GM10847 (cell line): ENCODE measurements around the gene KRT17.

Source experiments
- POLR2A ChIP-seq: IDR thresholded peaks from 2 replicates; pipeline ENCODE4 v1.6.1; 2011; ENCODE audit not compliant: insufficient read length; ENCODE audit errors: extremely low read depth

The KRT17 gene

DNA sequence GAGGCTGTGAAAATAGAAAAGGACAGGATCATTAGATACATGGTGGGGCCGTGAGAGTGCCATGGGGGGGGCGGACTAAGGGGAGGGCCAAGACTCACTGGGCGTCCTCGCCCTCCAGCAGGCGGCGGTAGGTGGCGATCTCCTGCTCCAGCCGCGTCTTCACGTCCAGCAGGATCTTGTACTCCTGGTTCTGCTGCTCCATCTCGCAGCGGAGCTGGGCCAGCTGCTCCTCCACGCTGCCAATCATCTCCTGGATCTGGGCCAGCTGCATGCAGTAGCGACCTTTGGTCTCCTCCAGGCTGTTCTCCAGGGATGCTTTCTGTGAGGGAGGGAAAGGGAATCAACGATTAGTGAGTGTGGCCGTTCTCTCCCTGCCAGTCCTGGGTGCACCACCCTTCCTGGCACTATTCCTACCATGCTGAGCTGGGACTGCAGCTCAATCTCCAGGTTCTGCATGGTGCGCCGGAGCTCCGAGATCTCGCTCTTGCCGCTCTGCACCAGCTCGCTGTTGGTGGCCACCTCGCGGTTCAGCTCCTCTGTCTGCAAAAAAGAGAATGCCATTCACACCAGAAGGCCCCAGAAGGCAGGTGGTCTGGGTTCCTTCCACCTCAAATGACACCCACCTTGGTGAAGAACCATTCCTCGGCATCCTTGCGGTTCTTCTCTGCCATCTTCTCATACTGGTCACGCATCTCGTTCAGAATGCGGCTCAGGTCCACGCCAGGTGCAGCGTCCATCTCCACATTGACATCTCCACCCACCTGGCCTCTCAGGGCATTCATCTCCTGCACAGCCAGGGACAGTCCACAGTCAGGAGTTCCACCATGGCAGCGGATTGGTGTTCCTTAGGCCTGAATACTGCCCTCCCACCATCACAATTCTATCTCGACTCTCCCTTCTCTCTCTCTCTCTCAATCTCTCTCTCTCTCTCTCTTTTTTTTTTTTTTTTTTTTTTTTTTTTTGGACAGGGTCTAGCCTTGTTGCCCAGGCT is 40.9 kb downstream of the KRT17 start:
- no peak for TF ChIP-seq POLR2A

DNA sequence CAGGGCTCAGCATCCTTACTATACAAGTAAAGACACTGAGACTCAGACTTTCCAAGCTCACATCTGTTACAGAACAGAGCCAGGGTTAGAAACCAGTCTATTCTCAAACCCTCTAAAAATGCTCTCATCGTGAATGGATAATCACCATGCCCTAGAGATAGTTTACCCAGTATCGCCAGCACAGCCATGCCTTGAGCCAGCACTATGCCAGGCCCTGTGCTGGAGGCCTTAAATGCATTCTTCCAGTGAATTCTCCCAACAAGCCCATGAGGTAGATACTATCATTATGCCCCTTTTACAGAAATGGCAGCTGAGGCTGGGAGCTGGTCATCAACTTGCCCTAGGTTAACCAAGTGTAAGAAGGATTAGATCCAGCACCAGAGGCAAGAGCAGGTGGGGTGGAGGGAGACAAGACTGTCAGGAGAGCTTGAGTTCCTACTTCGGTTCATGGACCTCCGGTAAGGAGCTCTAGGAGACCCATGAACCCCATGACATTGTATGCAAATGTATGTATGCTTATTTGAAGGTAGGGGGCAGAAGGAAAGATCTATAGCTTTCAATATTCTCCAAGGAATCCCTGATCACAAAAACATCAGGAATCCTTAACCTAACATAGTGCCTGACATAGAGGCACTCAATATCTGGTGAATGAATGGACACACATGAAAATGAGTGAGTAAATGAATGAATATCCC is 42.9 kb downstream of the KRT17 start:
- no peak for TF ChIP-seq POLR2A

DNA sequence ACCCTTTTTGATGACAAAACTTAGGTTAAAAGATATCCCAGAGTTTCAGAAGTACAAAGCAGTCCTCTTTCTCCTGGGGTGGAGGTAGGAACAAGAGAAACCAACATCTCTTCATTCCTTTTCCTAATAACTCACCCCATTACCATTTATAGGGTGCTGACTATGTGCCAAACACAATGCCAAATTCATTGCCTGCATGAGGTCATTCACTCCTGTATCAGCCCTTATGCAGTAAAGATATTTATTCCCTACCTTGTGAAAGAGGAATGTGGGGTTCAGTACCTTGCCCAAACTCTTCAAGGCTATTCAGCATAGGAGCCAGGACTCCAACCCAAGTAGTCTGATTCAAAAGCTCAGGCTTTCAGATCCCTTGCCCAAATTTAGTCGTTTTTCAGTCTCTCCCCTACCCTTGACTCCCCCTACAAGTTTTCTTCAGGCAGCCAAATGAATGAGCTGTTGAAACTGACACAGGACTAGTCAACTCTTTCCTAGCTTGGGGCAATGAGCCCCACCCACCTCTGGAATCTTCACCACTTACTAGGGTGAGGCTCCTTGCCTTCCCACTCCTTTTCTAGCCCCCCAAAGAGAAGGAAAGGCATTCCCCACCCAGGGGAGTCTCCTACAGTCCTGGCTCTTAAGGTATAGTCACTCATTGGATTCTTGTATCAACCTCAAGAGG is 43.5 kb downstream of the KRT17 start:
- no peak for TF ChIP-seq POLR2A

DNA sequence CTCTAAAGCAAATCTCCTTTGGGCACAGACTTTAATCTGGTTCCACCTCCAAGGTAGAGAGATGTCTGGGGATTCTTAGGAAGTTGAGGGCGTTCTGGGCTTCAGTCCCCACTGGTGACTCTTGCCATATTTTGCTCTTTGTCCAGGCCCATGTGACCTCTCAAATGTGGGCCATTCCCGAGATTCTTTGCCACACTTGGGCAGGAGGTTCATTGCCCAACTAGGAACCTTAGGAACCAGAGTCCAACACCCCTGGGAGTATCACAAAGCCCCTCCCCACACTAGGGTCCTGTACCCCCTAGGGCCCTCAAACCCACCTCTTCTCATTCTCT is 44.2 kb downstream of the KRT17 start:
- TF ChIP-seq POLR2A = no peak

DNA sequence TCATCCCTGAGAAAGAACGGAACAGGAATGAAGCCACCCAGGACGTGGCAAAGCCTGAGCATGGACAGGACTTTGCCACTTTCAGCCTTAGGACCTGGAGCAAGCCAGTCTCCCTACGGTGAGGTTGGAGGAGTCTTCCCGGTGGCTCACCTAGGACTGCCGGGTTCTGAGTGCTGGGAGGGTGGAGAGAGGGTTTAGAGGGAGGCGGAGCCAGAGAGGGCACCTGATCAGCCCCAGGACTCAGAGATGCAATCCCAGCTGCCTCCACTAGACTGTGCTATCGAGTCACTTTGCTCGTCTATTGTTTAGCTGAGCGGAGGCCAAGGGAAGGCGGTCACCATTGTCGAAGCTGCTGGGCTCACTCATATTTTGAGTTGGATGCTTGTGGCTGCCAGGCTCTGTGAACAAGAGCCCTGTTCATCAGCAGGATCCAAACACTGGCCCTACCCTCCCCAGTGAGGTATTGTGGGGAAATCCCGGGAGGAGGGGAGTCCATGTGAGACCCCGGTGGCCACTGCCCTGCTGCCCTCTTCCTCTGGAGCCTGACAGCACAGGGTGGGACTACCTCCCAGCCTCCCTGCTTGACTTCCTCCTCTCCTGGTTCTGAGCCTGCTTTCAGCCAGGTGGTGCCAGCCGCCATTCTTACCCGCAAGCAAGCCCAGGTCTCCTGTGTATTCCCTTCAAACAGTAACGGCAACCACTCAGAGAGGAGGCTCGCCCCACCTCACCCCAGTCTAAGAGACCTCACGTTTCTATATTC is 44.7 kb downstream of the KRT17 start:
- no peak for TF ChIP-seq POLR2A

DNA sequence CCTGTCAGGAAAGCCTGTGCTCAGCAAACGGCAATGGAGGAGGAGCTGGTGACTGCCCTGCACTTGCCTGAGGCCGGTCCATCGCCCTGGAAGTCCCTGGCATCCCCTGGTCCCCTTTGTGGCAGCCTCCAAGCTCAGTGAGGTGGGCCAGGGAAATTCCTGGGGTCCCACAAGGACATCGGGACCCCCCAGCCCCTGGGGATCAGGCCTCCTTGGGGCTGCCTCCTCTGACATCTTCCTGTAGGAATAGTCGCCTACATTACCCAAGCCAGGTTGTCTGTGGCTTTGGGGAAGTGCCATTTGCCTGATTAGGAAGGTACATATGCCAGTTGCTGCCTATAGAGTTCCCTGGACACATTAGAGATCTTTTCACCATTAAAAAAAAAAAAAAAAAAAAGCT is 45.4 kb downstream of the KRT17 start:
- no peak for TF ChIP-seq POLR2A

DNA sequence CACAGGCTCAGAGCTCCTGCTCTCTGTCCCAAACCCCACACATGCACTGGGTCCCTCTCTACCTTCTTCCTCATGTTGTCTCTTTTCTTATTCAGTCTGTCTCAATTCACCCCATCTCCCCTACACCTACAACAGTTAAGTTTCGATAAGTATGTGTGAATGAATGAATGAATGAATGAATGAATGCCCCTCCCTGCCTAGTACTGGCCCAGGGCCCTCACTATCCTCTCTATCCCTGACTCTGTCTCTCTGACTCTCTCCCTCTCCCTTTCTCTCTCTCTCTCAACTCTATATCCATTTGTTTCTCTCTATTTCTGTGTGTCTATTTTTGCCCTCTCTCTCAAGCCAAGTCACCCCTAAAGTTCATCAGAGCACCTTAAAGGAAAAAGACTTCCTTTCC is 45.8 kb downstream of the KRT17 start:
- no peak for TF ChIP-seq POLR2A

DNA sequence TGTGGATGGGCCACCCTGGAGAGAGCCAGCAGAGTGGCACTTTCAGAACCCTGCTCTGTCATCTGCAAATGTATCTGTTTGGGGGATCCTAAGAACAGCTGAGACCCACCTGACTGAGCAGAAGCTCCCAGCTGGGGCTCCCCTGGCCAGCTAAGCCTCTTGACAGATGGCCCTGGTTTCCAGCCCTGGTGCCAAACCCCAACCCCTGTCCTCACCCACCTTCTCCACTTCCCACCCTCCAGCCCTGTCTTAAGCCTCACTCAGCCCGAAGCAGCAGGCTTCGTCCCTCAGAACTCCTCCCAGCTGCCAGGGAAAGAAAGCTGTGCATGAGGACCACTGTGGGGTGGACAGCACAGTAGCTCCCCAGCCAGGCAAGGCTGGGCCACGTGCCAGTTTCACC is 49.0 kb downstream of the KRT17 start:
- TF ChIP-seq POLR2A = no peak

DNA sequence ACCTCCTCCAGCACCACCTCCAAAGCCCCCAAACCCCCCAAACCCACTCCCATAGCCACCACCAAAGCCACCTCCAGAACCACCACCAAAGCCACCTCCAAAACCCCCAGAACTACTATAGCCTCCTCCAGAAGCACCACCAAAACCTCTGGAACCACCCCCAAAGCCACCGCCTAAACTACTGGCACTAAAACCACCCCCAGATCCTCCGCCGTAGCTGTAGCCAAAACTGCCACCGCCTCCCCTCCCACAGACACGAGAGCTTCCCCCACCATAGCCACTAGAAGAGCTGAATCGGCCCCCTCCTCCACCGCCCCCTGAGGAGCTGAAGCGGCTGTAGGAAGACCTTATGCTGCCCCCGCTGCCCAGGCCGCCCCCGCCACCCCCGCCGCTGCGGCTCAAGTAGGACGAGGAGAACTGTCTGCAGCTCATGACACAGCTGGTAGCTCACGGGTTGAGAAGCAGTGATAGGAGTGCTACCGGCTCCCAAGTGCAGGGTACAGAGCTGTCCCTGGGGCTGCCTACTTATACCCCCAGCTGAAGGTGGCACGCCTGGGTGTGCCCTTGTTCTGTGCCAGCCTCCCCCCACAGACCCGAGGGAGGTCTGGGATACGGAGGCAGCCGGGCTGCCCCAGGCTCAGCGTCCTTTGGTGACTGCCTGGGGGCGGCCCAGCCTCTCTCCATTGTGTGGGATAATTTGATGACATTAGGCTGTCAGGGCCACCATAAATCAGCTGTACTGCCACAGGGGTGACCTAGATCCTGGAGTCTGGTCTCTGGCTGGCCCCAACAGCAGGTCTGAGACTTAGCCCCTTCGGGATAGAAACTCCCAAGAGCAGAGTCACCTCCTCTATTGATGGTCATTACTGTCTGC is 52.6 kb downstream of the KRT17 start, which contains the start of gene KRT9:
KRT9 (minus strand) TSS at position 499 of the 874 bp plus-strand sequence; CDS start at position 432, 67 bp downstream.
- TF ChIP-seq POLR2A = no peak
